Measurements from ENCODE around the gene INTS6. TPM values are rescaled to one million over a fixed set of nuclear protein-coding genes. Genes with fewer than 3 reads are reported as not detected.
A peak's percentile ranks its signal among the peaks of the same experiment; 100 is the strongest.

The INTS6 gene
- total RNA-seq, 1 donor from 2014 or later: 23.5 TPM

- intact Hi-C loops (cut with micrococcal nuclease): loop anchor here (10.0 kb wide), 1 partner anchor 128 kb away; the partner anchor contains the start of gene WDFY2
- ATAC-seq (no peak), DNase-seq (no peak)
Measured at GRCh38 chr13:51457086-51457815, 4.4 kb upstream of the INTS6 start.

- intact Hi-C loops (cut with micrococcal nuclease): loop anchor here (10.0 kb wide), 1 partner anchor 128 kb away; the partner anchor contains the start of gene WDFY2
- no peak for DNase-seq
- ATAC-seq: no peak
Measured at GRCh38 chr13:51456510-51456909, 3.7 kb upstream of the INTS6 start.

GRCh38 chr13:51455532-51455931 lies 2.7 kb upstream of the INTS6 start:
- no peak for ATAC-seq
- DNase-seq: no peak
- intact Hi-C loops (cut with micrococcal nuclease): loop anchor here (10.0 kb wide), 1 partner anchor 129 kb away; the partner anchor contains the start of gene WDFY2

- ATAC-seq (no peak), DNase-seq (no peak)
- intact Hi-C loops (cut with micrococcal nuclease): loop anchor here (10.0 kb wide), 1 partner anchor 131 kb away; the partner anchor contains the start of gene WDFY2
Measured at GRCh38 chr13:51453959-51454703, 1.3 kb upstream of the INTS6 start.

- ATAC-seq (peak; percentile 70), DNase-seq (peak; percentile 92)
- intact Hi-C loops (cut with micrococcal nuclease): loop anchor here (10.0 kb wide), 1 partner anchor 131 kb away; the partner anchor contains the start of gene WDFY2
Measured at GRCh38 chr13:51453207-51453958, 547 bp upstream of the INTS6 start.

GRCh38 chr13:51451467-51452360 lies 1.1 kb downstream of the INTS6 start:
- DNase-seq (peak; percentile 93), ATAC-seq (peak; percentile 23)
- intact Hi-C loops (cut with micrococcal nuclease): loop anchor here (10.0 kb wide), 1 partner anchor 133 kb away; the partner anchor contains the start of gene WDFY2

GRCh38 chr13:51451134-51451466 lies 1.7 kb downstream of the INTS6 start:
- intact Hi-C loops (cut with micrococcal nuclease): loop anchor here (10.0 kb wide), 1 partner anchor 134 kb away; the partner anchor contains the start of gene WDFY2
- ATAC-seq (no peak), DNase-seq (no peak)

GRCh38 chr13:51449018-51449417 lies 3.8 kb downstream of the INTS6 start:
- ATAC-seq (no peak), DNase-seq (no peak)
- intact Hi-C loops (cut with micrococcal nuclease): loop anchor here (10.0 kb wide), 1 partner anchor 286 kb away; no protein-coding TSS in a partner anchor

GRCh38 chr13:51444922-51445321 lies 7.9 kb downstream of the INTS6 start:
- DNase-seq: no peak
- intact Hi-C loops (cut with micrococcal nuclease): loop anchor here (10.0 kb wide), 1 partner anchor 290 kb away; no protein-coding TSS in a partner anchor
- ATAC-seq: no peak

- intact Hi-C loops (cut with micrococcal nuclease): loop anchor here (10.0 kb wide), 1 partner anchor 294 kb away; no protein-coding TSS in a partner anchor
- DNase-seq (no peak), ATAC-seq (no peak)
Measured at GRCh38 chr13:51440381-51440780, 12.5 kb downstream of the INTS6 start.

GRCh38 chr13:51437550-51438127 lies 15.2 kb downstream of the INTS6 start:
- no peak for ATAC-seq
- intact Hi-C loops (cut with micrococcal nuclease): no loop called here
- no peak for DNase-seq

- intact Hi-C loops (cut with micrococcal nuclease): no loop called here
- ATAC-seq (no peak), DNase-seq (no peak)
Measured at GRCh38 chr13:51435002-51435578, 17.7 kb downstream of the INTS6 start.

- intact Hi-C loops (cut with micrococcal nuclease): no loop called here
- ATAC-seq (no peak), DNase-seq (no peak)
Measured at GRCh38 chr13:51432576-51432975, 20.3 kb downstream of the INTS6 start.

GRCh38 chr13:51426982-51427381 lies 25.9 kb downstream of the INTS6 start:
- ATAC-seq (no peak), DNase-seq (no peak)
- intact Hi-C loops (cut with micrococcal nuclease): no loop called here

GRCh38 chr13:51425410-51426042 lies 27.3 kb downstream of the INTS6 start:
- peak; percentile 87 for ATAC-seq
- intact Hi-C loops (cut with micrococcal nuclease): no loop called here

GRCh38 chr13:51423766-51424165 lies 29.1 kb downstream of the INTS6 start:
- intact Hi-C loops (cut with micrococcal nuclease): no loop called here
- DNase-seq (no peak), ATAC-seq (no peak)

More at GRCh38 chr13:51425410-51426042, 27.3 kb downstream of the INTS6 start:
- DNase-seq: no peak

- no peak for ATAC-seq
- intact Hi-C loops (cut with micrococcal nuclease): no loop called here
Measured at GRCh38 chr13:51422484-51422883, 30.4 kb downstream of the INTS6 start.

More at GRCh38 chr13:51422484-51422883, 30.4 kb downstream of the INTS6 start:
- DNase-seq: no peak

Measured in left ventricle myocardium superior (tissue), 1 donor.